HG02642 (cell line): Measurements from ENCODE around the gene CSRP3.

Experiments used
- ATAC-seq: cut with Tn5 transposase; IDR thresholded peaks from one replicate; pipeline ENCODE4 v1.9.1; 2021; ENCODE audit warnings: mild to moderate bottlenecking; ENCODE audit not compliant: unreplicated experiment, poor library complexity

Gene CSRP3

GRCh38 chr11:19191530-19192169, 10.1 kb downstream of the CSRP3 start:
- no peak for ATAC-seq

- no peak for ATAC-seq
Observed at GRCh38 chr11:19187833-19188258, 13.9 kb downstream of the CSRP3 start.

- ATAC-seq: no peak
Observed at GRCh38 chr11:19187114-19187832, 14.5 kb downstream of the CSRP3 start.

- ATAC-seq: no peak
Observed at GRCh38 chr11:19185516-19186052, 16.2 kb downstream of the CSRP3 start.

GRCh38 chr11:19185036-19185435, 16.7 kb downstream of the CSRP3 start:
- ATAC-seq: no peak

- no peak for ATAC-seq
Observed at GRCh38 chr11:19183646-19184045, 18.1 kb downstream of the CSRP3 start.

GRCh38 chr11:19181531-19182261, 20.1 kb downstream of the CSRP3 start:
- ATAC-seq: no peak

GRCh38 chr11:19176629-19177186, 25.1 kb downstream of the CSRP3 start:
- no peak for ATAC-seq

- no peak for ATAC-seq
Observed at GRCh38 chr11:19173964-19174638, 27.7 kb downstream of the CSRP3 start.

- ATAC-seq: no peak
Observed at GRCh38 chr11:19173004-19173689, 28.6 kb downstream of the CSRP3 start.

GRCh38 chr11:19168090-19168489, 33.7 kb downstream of the CSRP3 start:
- no peak for ATAC-seq

- ATAC-seq: no peak
Observed at GRCh38 chr11:19164881-19165280, 36.9 kb downstream of the CSRP3 start.

- ATAC-seq: no peak
Observed at GRCh38 chr11:19164230-19164855, 37.4 kb downstream of the CSRP3 start.

GRCh38 chr11:19163617-19164016, 38.2 kb downstream of the CSRP3 start:
- ATAC-seq: no peak

- no peak for ATAC-seq
Observed at GRCh38 chr11:19162951-19163505, 38.8 kb downstream of the CSRP3 start.

- no peak for ATAC-seq
Observed at GRCh38 chr11:19161651-19162050, 40.1 kb downstream of the CSRP3 start.

GRCh38 chr11:19160847-19161246, 40.9 kb downstream of the CSRP3 start:
- no peak for ATAC-seq

- ATAC-seq: no peak
Observed at GRCh38 chr11:19156892-19157291, 44.9 kb downstream of the CSRP3 start.

GRCh38 chr11:19145319-19145718, 56.5 kb downstream of the CSRP3 start:
- ATAC-seq: no peak
